HepG2 (cell line): ENCODE results near the gene ILDR2. TPM values are rescaled to one million over a fixed set of nuclear protein-coding genes. Genes with fewer than 3 reads are reported as not detected.

Experiments
- ATAC-seq: fragments of 200-7000 bp; cut with Tn5 transposase; 3 replicates; pipeline ENCODE4 v1.9.1; 2020; ENCODE audit warnings: mild to moderate bottlenecking, moderate library complexity
- BruUV-seq: library from RNA; stranded (reverse); fragments of 400-500 nt; replicated peaks from 2 replicates; lab custom pipeline; 2021; lab: Mats Ljungman, UMichigan
- CTCF ChIA-PET: fragments of 300-600 bp; formaldehyde crosslinking; extraction: SDS; loops from one replicate; lab custom pipeline; 2021; ENCODE audit warnings: low total read pairs, inconsistent platforms, low intra/inter-chr PET ratio; lab: Yijun Ruan, JAX
- POLR2A ChIA-PET: fragments of 350-600 bp; sonication (Branson Sonifier 250); formaldehyde crosslinking; loops from one replicate; lab custom pipeline; 2020; ENCODE audit warnings: antibody characterized with exemption, inconsistent platforms; lab: Yijun Ruan, JAX
- DNase-seq: peaks from one replicate; pipeline ENCODE4 v3.0.0-alpha.2; 2015; ENCODE audit warnings: low spot score
- FAIRE-seq: peaks from 3 replicates; lab custom pipeline; 2011; peaks lifted over from hg19 to GRCh38; lab: Jason Lieb, UNC
- H2AFZ ChIP-seq: one replicate; pipeline ENCODE4 v1.6.1; 2011; ENCODE audit warnings: low read length, inconsistent platforms
- H3K27ac ChIP-seq: fragments of 300-600 bp; 3 replicates; pipeline ENCODE4 v1.8.0; 2011; ENCODE audit warnings: mixed run types, mild to moderate bottlenecking, mixed read lengths, low read length, inconsistent platforms; ENCODE audit not compliant: insufficient read depth; ENCODE audit errors: extremely low read length
- H3K27me3 ChIP-seq, 2 experiments: fragments of 200-600 bp in 1 of 2; 2 replicates in 1 of 2; 3 replicates in 1 of 2; pipeline versions ENCODE4 v1.6.0 to v1.8.0; 2011; ENCODE audit warnings: low read length in 2 of 2, mild to moderate bottlenecking in 2 of 2, moderate library complexity in 2 of 2, inconsistent platforms in 1 of 2; ENCODE audit not compliant: insufficient read depth in 2 of 2, control insufficient read depth in 1 of 2
- H3K36me3 ChIP-seq, 2 experiments: fragments of 200-600 bp in 1 of 2; replicated peaks in 1 of 2; 2 replicates in 1 of 2; 3 replicates in 1 of 2; pipeline versions ENCODE4 v1.5.1 to v1.8.0; 2011; ENCODE audit warnings: low read length in 2 of 2, inconsistent platforms in 1 of 2; ENCODE audit not compliant: insufficient read depth in 2 of 2, control insufficient read depth in 1 of 2
- H3K4me1 ChIP-seq: 2 replicates; pipeline ENCODE4 v1.5.1; 2012; ENCODE audit warnings: low read length, inconsistent platforms; ENCODE audit not compliant: insufficient read depth
- H3K4me2 ChIP-seq: 2 replicates; pipeline ENCODE4 v1.6.0; 2011; ENCODE audit warnings: low read depth, low read length, inconsistent platforms
- H3K4me3 ChIP-seq, 3 experiments: fragments of 200-600 bp in 1 of 3; sonication (generic), shearing (Covaris generic) in 1 of 3; replicated peaks in 1 of 3; 2 replicates each; pipeline ENCODE4 v1.5.1; 2011 to 2016; ENCODE audit warnings: low read length in 3 of 3, inconsistent platforms in 2 of 3, low read depth in 2 of 3, mild to moderate bottlenecking in 2 of 3, control low read depth in 1 of 3, mixed read lengths in 1 of 3; ENCODE audit not compliant: insufficient read depth in 1 of 3
- H3K79me2 ChIP-seq: one replicate; pipeline ENCODE4 v1.6.1; 2011; ENCODE audit warnings: low read length, inconsistent platforms; ENCODE audit not compliant: insufficient read depth
- H3K9ac ChIP-seq: 2 replicates; pipeline ENCODE4 v1.6.0; 2011; ENCODE audit warnings: mild to moderate bottlenecking, low read depth, low read length, inconsistent platforms; ENCODE audit not compliant: insufficient read depth
- H3K9me3 ChIP-seq: 2 replicates; pipeline ENCODE4 v1.5.1; 2012; ENCODE audit warnings: mild to moderate bottlenecking, low read length
- H4K20me1 ChIP-seq: 2 replicates; pipeline ENCODE4 v1.6.0; 2011; ENCODE audit warnings: inconsistent platforms, mild to moderate bottlenecking, low read length, moderate library complexity; ENCODE audit not compliant: insufficient read depth
- CSRNP2 ChIP-seq: sonication (generic); formaldehyde crosslinking; conservative IDR thresholded peaks from 2 replicates; pipeline ENCODE4 v1.8.0; 2022; ENCODE audit warnings: low read depth, missing genetic modification reagents
- HHEX ChIP-seq: IDR thresholded peaks from 2 replicates; pipeline ENCODE4 v1.6.1; 2016; ENCODE audit warnings: control low read depth
- MEF2D ChIP-seq: sonication (generic); formaldehyde crosslinking; IDR thresholded peaks from 2 replicates; pipeline ENCODE4 v1.5.1; 2020; ENCODE audit warnings: mild to moderate bottlenecking, missing genetic modification reagents
- THAP8 ChIP-seq: sonication (generic); formaldehyde crosslinking; IDR thresholded peaks from 2 replicates; pipeline ENCODE4 v1.5.1; 2020; ENCODE audit warnings: missing genetic modification reagents, mild to moderate bottlenecking, borderline replicate concordance
- ZKSCAN5 ChIP-seq: sonication (generic); formaldehyde crosslinking; IDR thresholded peaks from 2 replicates; pipeline ENCODE4 v1.5.1; 2020; ENCODE audit warnings: mild to moderate bottlenecking, missing genetic modification reagents
- ZNF12 ChIP-seq: sonication (generic); formaldehyde crosslinking; IDR thresholded peaks from 2 replicates; pipeline ENCODE4 v1.5.0; 2020; ENCODE audit warnings: missing genetic modification reagents
- ZNF513 ChIP-seq: sonication (generic); formaldehyde crosslinking; conservative IDR thresholded peaks from 2 replicates; pipeline ENCODE4 v1.5.0; 2020; ENCODE audit warnings: missing genetic modification reagents
- ZNF574 ChIP-seq: sonication (generic); formaldehyde crosslinking; IDR thresholded peaks from 2 replicates; pipeline ENCODE4 v1.4.0; 2020; ENCODE audit warnings: missing genetic modification reagents
- WGBS: methylation state at CpG from one replicate; pipeline ENCODE4 v1.1.6; 2017; ENCODE audit warnings: low lambda C conversion rate; 5-methylcytosine and 5-hydroxymethylcytosine counted together
- in situ Hi-C: cut with HindIII; loops from 2 replicates; pipeline ENCODE4 v1.10.0; 2017; ENCODE audit warnings: low pct_unique_long_range_greater_than_20kb; ENCODE audit not compliant: extremely low pct_ligation_motif_present
- intact Hi-C: fragments of 100-400 bp; cut with micrococcal nuclease; formaldehyde crosslinking; loops from one replicate; pipeline ENCODE4 v1.10.0; 2022; ENCODE audit not compliant: unreplicated experiment
- polyA plus RNA-seq, 8 experiments: library from polyadenylated mRNA; depleted of rRNA in 3 of 8; stranded (reverse) in 7 of 8; unstranded in 1 of 8; fragments of >200 nt; fragmentation: Illumina TruSeq in 4 of 8; extraction: Trizol in 4 of 8; gene quantifications; 2 replicates each; pipeline versions ENCODE4 v1.2.1 to v1.2.3, GENCODE V29; 2011 to 2016; ENCODE audit warnings: low read depth in 4 of 8, missing spikeins in 1 of 8, mixed read lengths in 1 of 8; ENCODE audit not compliant: insufficient read depth in 1 of 8
- total RNA-seq, 5 experiments: library from RNA; depleted of rRNA; stranded (reverse); fragments of >200 nt; fragmentation: Illumina TruSeq; extraction: Trizol; gene quantifications; 2 replicates each; pipeline ENCODE4 v1.2.3, GENCODE V29; 2016; ENCODE audit warnings: low read depth in 1 of 5

ILDR2 gene
- total and polyA plus RNA-seq, 2 of the 13 experiments (the other 11 are each of a cell fraction or from before 2014, with no cell fraction given): 0.04 TPM; not detected in 1

- no peak for TF ChIP-seq ZNF513
Measured at GRCh38 chr1:167003711-167004110, 28.4 kb upstream of the ILDR2 start (continued).

GRCh38 chr1:167002354-167002753, 27.0 kb upstream of the ILDR2 start:
- Histone ChIP-seq H3K4me3 (no peak overlapping the region), H3K27ac (no peak overlapping the region), H3K4me2 (no peak overlapping the region), H2AFZ (no peak overlapping the region), H4K20me1 (no peaks in the 10 kb centered on the region), H3K36me3 (no peaks in the 10 kb centered on the region), H3K9me3 (no peaks in the 10 kb centered on the region), H3K9ac (no peak overlapping the region), H3K4me1 (no peaks in the 10 kb centered on the region), H3K27me3 (no peaks in the 10 kb centered on the region), H3K79me2 (no peaks in the 10 kb centered on the region)
- in situ Hi-C loops (no loop called here), intact Hi-C loops (no loop called here)
- no TSS peak for BruUV-seq
- CTCF ChIA-PET: no interaction called here
- POLR2A ChIA-PET: no interaction called here
- WGBS: 21% methylated on average over 2 of the region's 2 CpGs
- no peak for DNase-seq
- no peak for ATAC-seq
- no peak for FAIRE-seq
- TF ChIP-seq THAP8 (CRISPR knock-in tag) (no peak), MEF2D (CRISPR knock-in tag) (no peak), ZNF12 (no peak), ZKSCAN5 (CRISPR knock-in tag) (no peak)

GRCh38 chr1:167000546-167000945, 25.2 kb upstream of the ILDR2 start:
- WGBS: 29% methylated on average over 1 of the region's 1 CpG
- Histone ChIP-seq H2AFZ (no peak overlapping the region), H3K9ac (no peak overlapping the region), H3K9me3 (no peaks in the 10 kb centered on the region), H3K27me3 (no peaks in the 10 kb centered on the region), H3K4me2 (no peak overlapping the region), H3K27ac (no peak overlapping the region), H3K79me2 (no peaks in the 10 kb centered on the region), H3K4me3 (no peak overlapping the region), H3K36me3 (no peaks in the 10 kb centered on the region), H4K20me1 (no peaks in the 10 kb centered on the region), H3K4me1 (no peaks in the 10 kb centered on the region)
- ChIA-PET CTCF (no interaction called here), POLR2A (no interaction called here)
- in situ Hi-C loops (no loop called here), intact Hi-C loops (no loop called here)
- DNase-seq: no peak
- no TSS peak for BruUV-seq
- ATAC-seq: no peak
- no peak for FAIRE-seq
- TF ChIP-seq ZNF574 (CRISPR knock-in tag) (no peak), HHEX (CRISPR knock-in tag) (no peak), CSRNP2 (no peak)
